T1000 (cell line): ENCODE data around the gene JAK1.
"Not testable (repeated sequence)": the region's sequence is repeated elsewhere in the genome, so short reads cannot be mapped to it uniquely, and the experiment has no call there.

Experiments used
- DNase-seq: peaks from one replicate; lab custom pipeline; 2025; ENCODE audit warnings: mixed read lengths; lab: John Stamatoyannopoulos, UW

The JAK1 gene

GRCh38 chr1:64948905-64949833, 17.2 kb downstream of the JAK1 start:
- no peak for DNase-seq

- DNase-seq: no peak
Observed at GRCh38 chr1:64948216-64948615, 18.1 kb downstream of the JAK1 start.

DNA sequence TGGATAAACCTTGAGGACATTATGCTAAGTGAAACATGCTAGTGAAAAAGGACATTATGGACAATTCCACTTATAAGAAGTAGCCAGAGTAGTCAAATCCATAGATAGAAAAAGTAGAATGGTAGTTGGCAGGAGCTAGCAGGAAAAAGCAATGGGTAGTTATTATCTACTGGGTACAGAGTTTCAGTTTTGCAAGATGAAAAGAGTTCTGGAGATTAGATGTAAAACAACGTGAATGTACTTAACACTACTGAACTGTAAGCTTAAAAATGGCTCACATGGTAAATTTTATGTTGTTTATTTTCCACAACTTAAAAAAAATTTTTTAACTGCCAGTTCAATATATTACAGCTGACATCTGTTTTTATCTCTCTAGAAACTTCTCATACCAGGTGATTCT, 19.4 kb downstream of the JAK1 start:
- no peak for DNase-seq

DNA sequence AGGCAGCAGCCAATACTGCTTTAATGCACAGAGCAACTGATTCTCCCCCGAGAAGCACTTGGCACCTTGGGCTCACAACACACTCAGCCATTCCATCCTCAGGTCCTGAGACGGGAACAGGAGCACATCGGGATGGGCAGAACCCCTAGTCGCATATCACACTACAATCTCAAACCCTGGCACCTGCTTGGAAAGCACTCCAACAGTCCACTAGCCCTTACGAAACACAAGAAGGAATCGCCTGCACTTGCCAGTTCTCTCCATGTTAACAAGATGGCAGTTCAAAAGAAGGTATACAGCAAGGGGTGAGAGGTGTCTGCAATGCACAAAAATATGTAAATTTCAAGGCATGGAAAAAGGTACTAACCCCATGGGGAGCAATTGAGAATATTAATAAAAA, 21.4 kb downstream of the JAK1 start:
- no peak for DNase-seq

DNA sequence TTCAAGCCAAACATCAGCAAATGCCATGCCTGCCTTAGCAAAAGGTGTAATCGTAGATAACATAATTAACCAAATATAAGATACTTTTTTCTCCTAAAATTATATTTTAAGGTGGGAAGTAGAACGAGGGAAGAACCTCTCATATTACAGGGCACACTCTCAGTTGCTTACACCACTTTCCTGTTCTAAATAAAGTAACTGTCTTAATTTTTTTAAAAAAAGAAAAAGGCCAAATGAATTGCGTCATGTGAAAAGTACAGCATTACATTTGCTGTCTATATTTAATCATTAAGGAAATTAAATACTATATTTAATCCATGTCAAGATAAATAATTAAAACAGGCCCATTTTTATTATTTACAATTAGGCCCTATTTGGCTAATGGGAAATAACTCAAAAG, 23.7 kb downstream of the JAK1 start:
- DNase-seq: no peak

GRCh38 chr1:64942118-64942517, 24.2 kb downstream of the JAK1 start:
- no peak for DNase-seq

DNA sequence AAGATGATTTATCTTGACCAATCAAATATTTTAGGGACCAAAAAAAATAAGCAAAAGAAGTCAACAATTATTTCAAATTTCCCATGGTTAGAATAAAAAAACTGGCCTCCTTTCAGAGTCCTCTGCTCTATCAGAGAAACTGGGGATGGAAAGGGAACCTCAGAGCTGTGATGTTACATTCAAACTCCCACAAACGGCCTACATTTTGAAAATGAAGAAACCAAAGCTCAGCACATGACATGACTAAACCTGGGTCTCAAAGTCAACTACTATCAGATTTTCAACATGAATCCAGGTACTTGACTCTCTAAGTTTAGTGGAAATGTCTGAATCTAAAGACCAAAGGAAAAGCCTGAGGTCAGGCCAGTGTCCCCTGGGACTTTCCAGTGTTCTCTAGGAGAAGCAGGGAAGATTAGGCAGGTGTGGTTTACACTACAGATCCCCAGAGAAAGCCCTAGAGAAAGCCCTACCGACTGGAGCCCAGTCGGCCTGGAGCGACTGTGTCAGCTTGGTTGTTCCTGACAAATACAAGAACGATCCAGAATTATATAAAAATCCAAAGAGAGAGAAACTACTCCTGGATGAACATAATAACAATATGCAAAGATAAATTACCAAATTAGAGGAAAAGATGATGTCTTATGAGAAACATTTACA, 24.8 kb downstream of the JAK1 start:
- no peak for DNase-seq

- no peak for DNase-seq
Observed at GRCh38 chr1:64940025-64940424, 26.3 kb downstream of the JAK1 start.

DNA sequence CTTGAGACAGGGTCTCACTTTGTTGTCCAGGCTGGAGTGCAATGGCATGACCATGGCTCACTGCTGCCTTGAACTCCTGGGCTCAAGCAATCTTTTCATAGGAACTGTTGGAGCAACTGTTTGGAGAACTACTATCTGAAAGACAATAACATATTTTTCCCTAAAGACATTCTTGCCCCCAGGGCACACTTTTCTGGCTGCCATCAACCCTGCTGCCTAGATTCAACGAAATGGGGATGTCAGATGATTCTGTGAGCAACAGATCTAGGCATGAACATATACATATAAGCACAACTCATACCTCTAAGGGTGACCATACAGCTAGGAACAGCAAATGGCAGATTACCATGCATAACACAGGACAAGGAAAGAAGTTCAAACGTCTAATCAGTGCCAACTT, 27.4 kb downstream of the JAK1 start:
- no peak for DNase-seq

DNA sequence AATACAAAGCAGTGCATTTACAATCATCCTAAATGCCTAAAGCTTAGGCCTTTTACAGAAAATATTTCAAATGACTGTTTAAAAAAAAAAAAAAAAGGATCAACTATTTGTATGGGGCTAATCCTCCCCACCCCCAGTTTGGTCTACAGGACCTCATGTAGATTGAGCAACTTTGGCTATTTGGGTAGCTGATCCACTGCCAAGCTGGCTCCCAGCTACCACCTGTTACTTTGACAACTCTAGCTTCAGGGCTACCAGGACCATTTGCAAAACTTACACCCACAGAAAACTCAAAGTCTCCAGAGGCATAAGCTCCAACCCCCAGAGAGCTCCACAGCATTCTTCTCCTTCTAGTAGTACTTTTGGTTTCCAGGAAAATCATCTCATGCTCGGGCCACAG, 29.4 kb downstream of the JAK1 start:
- no peak for DNase-seq

GRCh38 chr1:64935551-64936155, 30.7 kb downstream of the JAK1 start:
- no peak for DNase-seq

- DNase-seq: no peak
Observed at GRCh38 chr1:64934878-64935275, 31.5 kb downstream of the JAK1 start.

GRCh38 chr1:64934115-64934877, 32.1 kb downstream of the JAK1 start:
- peak; percentile 41 for DNase-seq

GRCh38 chr1:64933296-64934070, 32.9 kb downstream of the JAK1 start:
- peak; percentile 38 for DNase-seq

GRCh38 chr1:64932962-64933295, 33.4 kb downstream of the JAK1 start:
- no peak for DNase-seq

DNA sequence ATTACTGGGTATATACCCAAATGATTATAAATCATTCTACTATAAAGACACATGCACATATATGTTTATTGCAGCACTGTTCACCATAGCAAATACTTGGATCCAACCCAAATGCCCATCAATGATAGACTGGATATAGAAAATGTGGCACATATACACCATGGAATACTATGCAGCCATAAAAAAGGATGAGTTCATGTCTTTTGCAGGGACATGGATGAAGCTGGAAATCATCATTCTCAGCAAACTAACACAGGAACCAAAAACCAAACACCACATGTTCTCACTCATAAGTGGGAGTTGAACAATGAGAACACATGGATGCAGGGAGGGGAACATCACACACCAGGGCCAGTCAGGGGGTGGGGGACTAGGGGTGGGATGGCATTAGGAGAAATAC, 35.7 kb downstream of the JAK1 start:
- not testable (repeated sequence) for DNase-seq

DNA sequence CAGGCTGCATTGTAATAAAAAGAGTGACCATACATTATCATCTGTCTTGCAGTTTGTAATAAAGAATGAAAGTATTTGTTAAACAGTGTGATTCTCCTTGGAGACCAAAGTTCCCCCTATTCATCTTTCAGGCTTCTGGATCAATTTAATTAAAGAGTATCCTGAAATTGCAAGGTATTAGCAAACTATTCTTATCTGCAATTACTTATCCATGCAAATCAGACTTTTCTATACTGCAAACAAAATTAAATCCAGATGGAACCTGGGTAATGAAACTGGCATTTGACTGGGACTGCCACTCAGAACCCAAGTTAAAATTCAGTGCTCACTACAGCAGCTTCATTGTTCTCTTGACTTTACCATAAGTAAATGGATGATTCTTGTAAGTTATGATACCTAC, 37.1 kb downstream of the JAK1 start:
- no peak for DNase-seq

DNA sequence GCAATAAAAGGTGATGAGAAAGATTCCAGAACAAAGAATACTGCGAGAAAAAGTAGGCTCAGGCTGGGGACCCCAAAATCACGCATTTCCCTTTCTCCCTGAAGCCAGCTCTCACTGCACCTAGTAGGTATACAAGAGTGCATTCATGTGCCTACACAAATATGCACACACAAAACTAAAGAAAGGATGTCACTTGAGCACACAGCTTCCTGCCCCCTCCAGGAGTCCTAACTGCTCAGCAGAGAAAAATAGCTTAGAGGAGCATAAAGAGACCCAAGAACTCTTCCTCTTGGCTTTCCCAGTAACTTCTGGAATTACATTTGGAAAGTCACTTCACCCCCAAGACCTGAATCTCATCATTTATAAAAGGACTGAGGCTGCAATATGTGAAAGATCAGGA, 38.0 kb downstream of the JAK1 start:
- no peak for DNase-seq

GRCh38 chr1:64925594-64925993, 40.8 kb downstream of the JAK1 start:
- DNase-seq: no peak

DNA sequence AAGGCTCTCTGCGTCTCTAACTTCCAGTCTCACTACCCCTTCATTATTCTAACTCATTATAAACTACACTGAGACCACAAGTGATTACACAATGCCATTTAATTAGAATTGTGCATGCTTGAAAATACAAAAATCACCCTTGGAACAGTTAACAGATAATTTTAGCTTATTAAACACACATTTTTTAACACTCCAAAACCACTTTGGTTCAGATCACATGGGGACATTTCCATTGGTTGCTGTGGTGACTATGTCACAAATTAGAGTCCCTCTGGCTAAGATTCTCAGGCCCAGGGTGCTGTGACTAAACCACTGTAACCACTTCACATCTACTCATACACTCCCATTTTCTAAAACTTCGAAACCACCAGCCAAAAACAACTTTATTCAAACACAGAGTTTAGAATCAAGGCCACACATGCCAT, 43.0 kb downstream of the JAK1 start:
- no peak for DNase-seq

DNA sequence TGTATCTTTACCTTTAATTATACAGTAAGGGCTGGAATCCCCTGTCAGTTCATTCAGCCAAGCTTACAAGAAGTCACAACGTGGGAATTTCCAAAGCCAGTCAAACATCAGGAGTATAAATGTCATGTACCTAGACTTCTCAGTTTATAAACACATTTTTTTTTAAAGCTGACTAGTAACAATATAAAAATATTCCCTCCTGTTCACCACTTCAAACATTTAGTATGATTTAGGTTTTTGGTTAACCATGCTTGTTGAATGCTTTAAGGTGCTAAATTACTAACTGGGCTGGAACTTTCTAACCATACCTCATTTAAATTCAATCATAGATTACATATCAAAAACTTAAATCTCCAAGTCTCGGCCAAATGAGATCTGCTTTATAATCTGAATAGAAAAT, 44.0 kb downstream of the JAK1 start:
- no peak for DNase-seq

DNA sequence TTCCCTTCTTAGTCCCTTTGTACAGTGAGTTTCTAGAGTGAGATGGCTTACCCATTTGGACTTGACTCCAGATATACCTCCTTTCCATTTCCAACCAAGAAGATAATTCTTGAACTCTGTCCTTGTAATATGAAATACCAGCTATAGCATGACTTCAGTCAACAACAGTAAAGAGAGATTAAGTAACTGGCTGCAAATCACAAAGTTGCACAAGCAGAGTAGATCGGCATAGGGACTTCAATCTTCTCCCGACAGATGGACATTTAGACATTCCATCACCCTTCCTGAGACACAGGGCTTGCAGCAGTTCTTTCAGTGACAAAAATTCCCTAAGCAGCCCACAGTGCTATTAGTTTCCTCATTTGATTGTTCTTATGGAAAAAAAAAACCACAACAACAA, 44.6 kb downstream of the JAK1 start:
- no peak for DNase-seq
